Activated CD8-positive, alpha-beta memory T cell treated with anti-CD3 and anti-CD28 coated beads, Interleukin-2, amount 50 U/mL, for 1 hour (primary cell): ENCODE results near the gene SMIM38.

ENCODE experiments used
- DNase-seq: peaks from one replicate; pipeline ENCODE4 v3.0.0-alpha.2; 2020; ENCODE audit errors: extremely low read depth

The SMIM38 gene

DNA sequence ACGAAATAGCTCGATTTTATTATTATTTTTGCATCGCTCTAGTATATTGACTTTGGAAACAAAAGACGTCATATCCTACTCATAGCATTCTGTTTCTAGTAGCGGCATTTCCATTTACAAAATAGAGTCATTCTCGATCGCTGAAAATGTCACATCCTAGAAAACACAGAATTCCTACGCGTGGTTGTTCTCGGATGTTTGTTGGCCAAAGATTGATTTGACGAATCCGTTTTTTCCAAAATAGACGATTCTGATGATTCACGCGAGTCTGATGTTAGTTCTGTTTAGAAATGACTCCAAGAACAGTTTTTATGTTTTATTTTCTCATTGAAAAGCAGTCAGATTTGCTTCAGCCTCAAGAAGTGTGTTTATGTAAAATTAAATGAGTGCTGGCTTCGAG is 47.6 kb downstream of the SMIM38 start:
- no peak for DNase-seq

GRCh38 chr11:69203901-69204245 is 48.1 kb downstream of the SMIM38 start:
- no peak for DNase-seq

GRCh38 chr11:69204246-69204940 is 48.7 kb downstream of the SMIM38 start:
- DNase-seq: no peak

DNA sequence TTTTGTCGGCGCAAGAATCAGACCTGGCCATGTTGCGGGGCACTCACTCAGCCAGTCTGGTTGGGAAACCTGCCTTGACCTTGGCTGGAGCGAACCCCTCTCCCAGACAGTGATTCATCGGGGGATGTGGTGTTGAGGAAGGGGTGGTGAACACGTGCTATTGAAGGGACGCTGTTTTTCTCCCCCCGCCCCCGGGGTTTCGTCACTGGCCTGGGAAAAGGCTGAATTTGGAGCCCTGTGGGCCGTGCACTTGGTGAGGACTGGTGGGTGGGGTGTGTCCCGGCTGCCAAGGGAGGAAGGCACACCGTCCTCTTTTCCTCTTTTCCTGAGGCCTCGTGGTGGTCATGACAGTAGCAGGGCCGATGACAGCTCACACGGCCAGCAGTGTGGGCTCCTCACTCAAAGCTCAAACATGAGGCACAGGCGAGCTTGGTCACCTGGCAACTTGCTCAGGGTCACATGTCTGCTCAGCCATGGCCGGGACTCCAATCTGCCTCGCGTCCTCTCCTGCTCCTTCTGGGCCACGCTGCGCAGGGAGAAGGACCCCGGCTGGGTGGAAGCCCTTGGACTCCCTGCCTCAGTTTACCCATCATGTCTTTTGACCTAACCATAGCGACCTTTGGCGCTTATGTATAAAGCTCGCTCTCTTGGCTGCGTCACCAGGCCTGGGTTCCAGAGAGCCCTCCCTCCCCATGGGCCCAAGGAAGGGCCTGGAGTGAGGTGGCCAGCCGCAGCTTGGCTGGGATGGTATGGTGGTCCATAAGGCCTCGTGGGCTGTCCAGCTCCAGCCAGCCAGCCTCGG is 49.4 kb downstream of the SMIM38 start:
- no peak for DNase-seq
